LoVo (cell line): Measurements from ENCODE around the gene TBC1D22A.
A peak's percentile ranks its signal among the peaks of the same experiment; 100 is the strongest.

Experiments
- DNase-seq: peaks from one replicate; pipeline ENCODE4 v3.0.0-alpha.2; 2016; ENCODE audit warnings: low spot score

TBC1D22A gene

DNA sequence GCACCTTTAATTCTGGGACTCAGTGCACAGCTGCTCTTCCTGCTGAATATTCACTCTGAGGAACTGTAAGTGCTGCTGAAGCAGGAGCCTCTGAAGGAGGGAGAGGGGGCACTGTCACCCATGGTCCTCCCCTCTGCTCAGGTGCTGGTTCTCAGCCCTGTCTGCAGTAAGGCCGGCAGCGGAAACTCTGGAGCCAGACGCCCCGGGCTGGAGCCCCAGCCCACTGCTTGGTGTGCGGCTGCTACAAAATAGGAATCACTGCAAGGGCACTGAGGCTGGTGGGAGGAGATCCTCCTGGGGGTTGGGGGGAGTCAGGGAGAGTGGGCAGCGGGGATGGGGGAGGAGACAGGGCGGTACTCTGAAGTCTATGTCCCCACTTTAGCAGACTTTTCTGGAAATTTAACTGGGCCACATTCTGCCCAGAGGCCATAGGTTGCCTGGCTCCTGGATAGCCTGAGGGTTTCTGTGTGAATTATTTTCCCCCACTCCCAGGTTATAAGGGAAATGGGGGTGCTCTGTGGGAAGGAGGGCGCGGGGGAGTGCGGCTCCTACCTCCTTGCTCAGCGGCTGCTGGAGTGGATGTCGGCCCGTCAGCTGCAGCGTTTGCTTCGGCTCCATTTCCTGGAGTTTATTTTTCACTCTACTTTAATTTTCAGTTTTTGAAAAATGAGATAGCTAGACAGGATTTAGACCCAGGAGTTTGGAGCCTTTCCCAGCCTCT lies 33.6 kb downstream of the TBC1D22A start:
- DNase-seq = no peak

DNA sequence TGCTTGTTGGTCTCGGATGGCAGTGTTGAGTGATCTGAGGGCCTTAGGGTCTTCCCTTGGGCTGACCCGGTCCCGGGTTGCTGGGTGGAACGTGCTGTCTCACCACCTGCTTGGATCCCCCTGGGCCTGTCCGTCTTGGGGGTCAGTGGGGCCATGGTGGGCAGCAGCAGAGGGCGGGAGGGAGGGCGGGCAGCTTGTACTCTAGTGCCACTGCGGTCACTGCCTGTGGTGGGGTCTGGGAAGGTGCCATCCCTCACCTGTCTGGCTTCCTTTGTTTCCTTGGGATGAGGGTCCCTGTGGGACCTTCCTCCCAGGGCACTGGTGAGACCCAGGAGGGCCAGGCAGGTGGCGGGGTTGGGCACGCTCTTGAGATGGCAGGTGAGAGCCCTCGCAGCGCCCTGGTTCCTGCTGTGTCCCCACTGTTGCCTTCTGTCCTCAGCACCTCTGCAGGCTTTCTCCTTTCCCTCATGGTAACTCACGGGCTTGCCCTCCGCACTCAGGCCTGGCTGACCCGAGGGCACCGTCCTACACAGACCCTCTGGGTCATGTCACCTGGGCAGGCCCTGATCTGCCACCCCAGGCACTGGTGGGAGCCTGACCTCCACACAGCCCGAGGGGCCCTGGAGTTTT lies 34.2 kb downstream of the TBC1D22A start:
- DNase-seq = no peak

DNA sequence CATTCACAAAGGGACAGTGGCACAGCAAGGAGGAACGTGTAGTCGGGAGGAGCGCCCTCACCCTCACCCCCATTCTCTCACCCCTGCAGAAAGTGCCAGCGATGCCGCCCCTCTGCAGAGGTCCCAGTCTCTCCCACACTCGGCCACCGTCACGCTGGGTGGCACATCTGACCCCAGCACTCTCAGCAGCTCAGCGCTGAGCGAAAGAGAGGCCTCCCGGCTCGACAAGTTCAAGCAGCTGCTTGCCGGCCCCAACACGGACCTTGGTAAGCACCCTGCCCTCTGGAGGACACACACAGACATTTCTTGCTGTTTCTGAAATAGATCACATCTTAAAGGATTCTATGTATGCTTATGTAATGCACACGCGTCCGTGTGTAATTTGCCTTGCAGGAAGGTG lies 34.9 kb downstream of the TBC1D22A start:
- no peak for DNase-seq

DNA sequence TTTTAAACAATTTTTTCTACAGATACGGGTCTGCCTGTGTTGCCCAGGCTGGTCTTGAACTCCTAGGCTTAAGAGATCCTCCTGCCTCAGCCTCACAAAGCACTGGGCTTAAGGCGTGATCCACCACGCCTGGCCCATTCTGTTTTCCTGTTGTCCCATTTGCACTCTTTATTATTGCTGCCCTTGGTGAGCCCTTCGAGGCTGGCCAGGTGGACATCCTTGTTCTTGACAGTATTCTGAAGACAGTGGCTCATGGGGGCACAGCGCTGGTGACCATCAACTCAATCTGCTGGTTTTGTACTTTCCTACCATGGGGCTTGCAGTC lies 35.6 kb downstream of the TBC1D22A start:
- no peak for DNase-seq

DNA sequence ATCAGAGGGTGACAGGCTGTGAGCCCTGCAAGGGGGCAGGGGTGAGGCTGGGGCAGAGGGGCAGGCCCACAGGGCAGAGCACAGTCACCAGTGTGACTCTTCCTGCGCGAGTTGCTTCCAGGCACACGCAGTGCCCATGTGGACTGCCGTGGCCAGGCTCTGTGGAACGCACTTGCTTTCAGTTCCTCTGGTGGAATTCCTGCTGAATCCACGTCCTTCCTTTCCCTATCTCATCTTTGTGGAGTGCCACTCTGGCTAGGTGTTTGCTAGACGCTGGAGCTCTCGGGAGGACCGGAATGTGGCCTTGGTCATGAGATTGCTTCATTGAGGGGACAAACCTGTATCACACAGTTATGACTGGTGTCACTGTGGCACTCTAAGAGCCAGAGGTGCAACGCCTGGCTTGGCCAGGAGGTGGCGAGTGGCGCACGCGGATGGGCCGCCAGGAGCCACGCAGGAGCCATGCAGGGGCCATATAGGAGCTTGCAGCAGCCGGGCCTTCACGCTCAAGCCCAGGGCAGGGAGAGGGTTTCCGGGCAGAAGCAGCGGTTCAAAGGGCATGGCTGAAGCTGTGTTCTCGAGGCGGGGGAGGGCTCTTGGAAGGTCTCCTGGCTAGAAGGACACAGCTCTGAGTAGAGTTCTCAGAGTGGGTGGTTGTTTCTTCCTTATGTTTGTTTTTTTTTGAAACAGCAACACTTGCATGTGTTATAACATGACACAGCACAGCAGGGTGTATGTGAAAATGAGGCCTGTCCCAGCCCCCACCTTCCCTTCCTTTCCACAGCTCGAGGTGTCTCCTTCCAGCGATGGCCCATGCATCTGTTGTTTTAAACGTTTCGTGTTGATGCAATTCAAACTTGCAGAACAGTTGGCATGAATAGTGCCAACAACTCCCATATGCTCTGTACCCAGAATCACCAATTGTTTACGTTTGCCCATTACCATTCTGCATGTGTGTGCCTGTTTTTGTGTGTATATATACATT lies 36.2 kb downstream of the TBC1D22A start:
- peak; percentile 48 for DNase-seq

DNA sequence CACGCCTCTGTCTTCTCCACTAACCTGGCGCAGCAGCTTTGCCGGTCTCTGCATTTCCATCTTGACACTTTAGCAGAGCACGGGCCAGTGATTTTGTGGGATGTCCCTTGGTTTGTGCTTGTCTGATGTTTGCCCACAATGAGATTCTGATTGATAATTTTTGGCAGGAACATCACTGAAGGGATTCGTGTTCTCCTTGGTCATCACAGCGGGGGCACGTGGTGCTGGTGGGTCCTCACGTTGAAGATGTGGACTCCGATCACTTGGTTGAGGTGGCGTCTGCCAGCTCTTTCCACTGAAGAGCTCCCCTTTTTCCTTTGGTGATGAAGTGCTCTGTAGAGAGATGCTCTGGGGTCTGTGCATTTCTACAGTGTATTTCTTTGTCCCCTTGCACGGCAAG lies 37.2 kb downstream of the TBC1D22A start:
- DNase-seq = no peak

DNA sequence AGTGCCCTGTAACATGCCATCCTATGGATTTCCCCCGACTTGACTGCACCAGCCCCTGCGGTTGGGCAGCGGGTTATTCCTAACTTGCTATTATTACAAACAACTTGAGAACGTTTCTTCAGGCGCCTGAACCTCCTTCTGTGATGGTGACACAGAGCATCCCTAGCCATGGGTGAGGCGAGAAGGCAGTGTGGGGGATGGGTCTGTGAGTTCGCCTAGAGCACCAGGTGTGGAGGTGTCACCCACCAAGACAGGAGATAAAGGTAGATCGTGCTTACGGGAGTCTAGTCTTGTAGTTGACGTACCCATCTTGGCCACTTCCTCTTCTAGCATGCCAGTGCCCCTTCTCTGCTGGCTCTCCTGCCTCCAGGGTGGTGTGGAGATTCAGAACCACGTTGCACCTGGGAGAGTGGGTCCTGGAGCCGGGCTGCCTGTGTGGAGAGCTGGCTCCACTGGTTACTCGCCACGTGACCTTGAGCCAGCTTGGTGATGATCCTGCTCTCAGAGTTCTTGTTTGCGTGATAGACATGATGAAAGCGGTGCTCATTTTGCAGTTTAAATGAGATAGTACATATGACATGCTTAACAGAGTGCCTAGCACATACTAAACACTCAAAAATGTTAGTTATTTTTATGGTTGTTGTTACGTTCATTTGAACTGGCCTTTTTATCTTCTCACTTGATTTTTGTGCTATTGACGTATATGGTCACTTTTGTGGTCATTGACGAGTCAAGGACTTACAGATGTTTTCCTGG lies 37.8 kb downstream of the TBC1D22A start:
- no peak for DNase-seq

DNA sequence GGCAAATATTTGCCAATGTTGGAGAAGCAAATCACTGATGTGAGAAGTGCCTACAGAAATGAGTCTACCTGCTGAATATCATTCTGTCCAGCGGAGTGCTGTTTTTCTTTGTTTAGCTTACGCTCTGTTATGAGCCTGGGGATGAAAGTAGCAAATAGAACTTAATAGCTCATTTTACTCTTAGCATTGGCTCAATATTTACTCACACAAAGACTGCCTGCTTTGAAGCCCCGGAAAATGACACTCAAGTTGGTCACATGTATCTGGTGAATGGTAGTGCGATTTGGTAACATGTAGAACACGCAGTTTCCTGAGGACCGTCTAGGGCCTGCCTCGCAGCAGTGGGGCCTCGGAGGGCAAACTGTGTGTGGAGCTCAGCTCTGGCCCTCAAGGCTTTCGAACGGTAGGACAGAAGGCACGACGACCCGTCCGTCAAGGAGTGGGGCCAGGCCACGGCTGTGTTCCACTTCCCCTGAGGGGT lies 38.9 kb downstream of the TBC1D22A start:
- no peak for DNase-seq

DNA sequence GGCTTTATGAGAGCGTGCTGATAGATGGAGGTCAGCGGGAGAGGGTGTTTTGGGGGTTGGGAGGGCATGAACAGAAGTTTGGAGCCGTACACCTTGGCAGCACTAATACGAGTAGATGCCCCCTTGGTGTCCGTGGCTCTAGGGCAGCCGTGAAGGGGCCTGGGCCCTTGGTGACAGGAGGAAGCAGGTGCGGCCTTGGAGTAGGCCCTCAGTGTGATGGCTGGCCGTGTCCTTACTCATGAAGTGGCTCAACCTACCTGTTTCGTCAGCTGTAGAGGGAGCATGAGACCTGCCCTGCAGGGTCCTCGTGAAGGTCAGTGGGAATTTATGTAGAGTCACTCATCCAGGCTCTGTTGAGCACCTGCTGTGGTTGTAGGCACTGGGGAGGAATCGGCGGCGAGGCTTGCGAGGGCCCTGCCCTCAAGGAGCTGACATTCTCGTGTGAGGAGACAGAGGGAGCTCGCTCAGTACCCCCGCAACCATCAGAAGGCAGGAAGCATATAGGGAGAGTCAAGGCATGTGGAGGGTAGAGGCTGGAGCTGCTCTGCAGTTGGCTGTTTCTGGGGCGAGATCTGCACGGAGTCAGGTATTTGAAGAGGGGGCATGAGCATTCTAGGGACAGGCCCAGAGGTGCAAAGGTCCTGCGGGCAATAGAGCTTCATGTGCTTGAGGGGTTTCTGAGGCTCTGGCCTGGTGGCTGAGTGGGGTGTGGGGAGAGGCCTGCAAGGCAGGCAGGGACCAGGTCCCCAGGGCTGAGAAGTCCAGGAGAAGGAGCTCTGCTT lies 39.6 kb downstream of the TBC1D22A start:
- no peak for DNase-seq

DNA sequence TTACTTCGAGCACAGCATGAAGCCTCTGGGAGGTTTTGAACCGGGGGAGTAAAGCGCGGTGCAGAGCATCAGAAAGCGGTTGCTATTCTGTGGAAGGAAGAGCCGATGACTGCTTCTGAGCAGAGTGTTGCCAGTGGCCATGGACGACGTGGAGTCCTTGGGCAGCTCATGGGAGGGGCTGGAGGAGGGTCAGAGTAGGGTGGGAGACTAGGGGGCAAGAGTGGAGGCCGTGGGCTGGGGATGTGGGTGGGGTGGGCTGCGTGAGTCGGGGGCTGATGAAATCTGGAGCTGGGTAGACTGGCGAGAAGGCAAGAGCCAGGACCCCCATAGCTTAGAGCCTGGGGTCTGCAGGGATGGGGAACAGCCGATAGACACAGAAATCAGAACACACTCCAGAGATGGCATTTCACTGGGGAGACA lies 40.2 kb downstream of the TBC1D22A start:
- DNase-seq = no peak

DNA sequence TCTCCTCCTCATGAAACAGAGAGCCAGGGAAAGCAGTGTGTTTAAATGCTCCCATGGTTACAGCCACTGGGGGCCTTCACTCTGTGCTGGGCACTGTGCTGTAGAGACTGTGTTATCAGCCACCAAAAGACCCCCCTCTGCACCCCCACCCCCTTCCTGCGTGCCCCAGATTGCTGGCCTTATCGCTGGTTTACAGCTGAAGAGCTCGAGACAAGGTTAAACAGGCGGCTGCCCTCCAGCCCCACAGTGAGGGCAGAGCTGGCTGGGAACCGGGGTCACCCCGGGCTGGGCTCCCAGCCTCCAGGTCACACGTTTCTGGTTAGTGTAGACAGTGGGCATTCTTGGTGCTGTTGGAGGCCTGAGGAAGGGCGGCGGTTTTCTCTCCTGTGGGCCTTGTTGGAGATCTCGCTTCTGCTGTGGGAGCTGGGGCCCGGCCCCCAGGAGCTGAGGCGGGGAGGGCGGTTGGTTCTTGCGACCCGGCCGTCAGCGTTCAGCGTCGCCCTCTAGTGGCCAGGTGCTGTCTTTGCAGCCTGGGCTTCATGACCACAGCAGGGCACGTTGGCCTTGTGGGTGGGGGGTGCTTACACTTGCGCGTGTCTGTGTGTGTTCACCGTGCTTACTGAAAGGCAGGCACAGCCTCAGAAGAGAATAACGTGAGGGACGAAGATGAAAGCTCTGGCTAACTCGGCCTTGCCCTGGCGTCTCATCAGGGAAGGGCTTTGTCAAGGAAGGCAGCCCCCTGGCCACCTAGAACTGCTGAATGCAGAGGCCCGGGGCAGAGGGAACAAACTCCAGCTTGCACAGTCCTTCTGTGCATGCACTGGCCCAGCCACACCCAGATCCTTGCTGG lies 40.8 kb downstream of the TBC1D22A start:
- DNase-seq = peak; percentile 61

DNA sequence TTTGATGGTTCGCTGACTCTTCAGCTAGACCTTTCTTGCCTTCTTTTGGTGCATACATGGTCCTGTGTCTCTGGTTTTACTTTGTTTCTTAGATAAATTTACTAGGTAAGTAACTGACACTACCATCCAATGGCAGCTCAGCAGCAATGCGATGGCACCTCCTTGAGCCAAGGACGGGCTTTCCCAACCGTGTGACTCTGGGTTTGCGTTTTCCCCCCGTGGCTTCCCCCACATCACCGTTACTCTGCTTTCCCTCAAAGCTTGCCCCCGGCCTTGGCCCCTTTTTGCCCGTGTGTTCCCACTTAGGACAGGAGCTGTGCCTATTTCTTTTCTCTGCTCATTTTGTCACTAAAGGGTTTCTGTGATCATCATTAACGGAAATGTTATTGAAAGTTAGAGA lies 41.5 kb downstream of the TBC1D22A start:
- DNase-seq = no peak

DNA sequence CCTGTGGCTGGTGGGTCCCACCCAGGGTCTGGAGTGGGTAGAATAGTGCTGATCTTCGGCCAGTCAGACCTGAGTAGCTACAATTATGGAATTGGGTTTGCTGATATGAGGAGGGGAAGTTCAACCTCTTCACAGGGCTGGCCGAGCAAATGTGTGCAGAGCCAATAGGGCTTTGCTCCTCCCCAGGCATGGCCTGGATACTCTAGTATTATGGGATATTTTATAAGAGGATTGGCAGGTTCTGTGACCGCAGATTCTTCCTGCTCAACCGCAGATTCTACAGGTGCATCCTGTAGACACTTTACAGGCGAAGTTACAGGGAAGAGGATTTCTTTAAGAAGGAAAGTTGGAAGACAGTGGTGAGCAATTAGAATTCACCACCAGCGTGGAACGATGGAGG lies 44.3 kb downstream of the TBC1D22A start:
- DNase-seq = no peak

DNA sequence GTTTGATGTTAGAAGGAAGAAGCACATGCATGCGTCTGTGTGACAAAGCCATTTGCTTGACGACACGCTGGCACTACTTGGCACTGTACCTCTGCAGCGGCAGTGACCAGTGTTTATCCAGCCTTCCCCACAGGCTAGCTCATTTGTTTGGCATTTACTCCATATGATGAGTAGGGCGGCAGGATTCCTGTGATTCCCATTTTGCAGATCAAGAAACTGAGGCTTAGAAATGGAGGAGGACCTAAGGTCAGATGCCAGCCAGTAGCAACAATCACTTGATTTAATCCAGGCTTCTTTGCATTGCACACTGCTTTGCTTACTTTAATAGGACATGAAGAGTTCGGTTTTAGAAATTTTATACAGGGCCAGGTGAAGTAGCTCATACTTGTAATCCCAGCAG lies 45.0 kb downstream of the TBC1D22A start:
- no peak for DNase-seq

DNA sequence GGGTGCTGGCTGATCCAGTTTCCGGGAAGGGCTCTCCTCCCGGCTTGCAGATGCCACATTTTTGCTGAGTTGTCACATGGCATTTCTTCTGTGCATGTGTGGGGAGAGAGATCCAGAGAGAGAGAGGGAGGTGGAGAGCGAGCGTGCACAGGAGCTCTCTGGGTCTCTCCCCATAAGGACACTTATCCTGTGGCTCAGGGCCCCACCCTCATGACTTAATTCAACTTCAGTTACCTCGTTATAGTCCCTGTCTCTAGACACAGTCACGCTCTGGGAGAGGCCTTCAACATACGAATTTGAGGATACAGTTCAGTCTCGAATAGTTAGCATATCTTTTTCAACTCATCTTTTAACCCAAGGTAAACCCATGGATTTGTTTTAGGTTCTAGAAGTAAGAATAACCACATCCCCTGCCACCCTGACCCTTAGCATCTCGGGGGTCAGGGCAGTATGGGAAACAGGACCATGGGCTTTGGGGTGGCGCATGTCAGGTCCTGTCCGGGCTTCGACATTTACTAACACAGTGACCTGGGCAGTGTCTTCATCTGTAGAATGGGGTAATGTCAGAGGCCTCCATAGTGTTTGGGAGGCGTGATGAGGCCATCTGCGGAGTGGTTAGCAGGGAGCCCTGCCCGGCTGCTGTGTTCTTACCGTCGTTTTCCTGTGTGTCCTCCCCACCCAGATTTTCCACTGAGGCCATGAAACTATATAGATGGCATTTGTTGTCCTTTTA lies 46.9 kb downstream of the TBC1D22A start:
- no peak for DNase-seq

DNA sequence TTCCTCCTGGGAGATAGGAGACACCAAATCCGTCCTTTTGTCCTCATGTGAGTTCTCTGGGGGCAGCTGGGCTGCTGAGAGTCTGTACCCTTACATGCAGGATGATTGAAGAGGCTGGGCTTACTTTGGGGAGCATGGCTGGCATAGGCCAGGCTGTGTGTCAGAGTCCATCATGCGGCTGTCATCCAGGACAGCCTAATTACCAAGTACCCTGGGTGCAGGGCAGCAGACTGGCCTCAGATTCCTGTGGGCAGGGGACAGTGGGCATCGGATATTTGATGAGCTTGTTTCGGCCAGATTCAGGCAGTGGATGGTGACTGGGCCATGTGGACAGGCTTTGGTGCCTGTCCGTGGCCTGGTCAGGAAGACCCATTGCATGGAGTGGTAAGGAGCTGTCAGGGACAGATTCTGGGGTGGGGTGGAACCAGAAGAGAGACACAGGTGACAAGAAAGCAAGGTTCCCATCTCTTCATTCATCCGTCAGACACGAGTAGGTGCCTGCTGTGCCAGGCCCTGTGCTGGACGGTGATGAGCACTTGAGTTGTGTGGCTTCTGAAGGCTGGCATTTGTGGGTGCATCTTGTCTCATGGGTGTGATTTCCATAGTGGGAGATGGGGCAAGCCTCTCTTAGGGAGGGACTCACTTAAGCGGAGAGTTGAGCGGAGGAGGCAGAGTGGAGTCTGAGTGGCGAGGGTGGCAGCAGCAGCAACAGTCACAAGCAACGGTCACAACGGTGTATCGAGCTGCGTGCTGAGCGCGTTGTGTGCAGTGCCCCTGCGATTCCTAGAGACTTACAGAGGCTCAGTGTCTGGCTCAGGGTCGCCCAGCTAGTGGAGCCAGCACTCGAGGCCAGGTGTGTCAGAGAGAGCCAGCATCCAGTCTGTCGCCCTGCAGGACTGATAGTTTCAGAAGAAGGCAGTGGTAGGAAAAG lies 48.7 kb downstream of the TBC1D22A start:
- DNase-seq = no peak

DNA sequence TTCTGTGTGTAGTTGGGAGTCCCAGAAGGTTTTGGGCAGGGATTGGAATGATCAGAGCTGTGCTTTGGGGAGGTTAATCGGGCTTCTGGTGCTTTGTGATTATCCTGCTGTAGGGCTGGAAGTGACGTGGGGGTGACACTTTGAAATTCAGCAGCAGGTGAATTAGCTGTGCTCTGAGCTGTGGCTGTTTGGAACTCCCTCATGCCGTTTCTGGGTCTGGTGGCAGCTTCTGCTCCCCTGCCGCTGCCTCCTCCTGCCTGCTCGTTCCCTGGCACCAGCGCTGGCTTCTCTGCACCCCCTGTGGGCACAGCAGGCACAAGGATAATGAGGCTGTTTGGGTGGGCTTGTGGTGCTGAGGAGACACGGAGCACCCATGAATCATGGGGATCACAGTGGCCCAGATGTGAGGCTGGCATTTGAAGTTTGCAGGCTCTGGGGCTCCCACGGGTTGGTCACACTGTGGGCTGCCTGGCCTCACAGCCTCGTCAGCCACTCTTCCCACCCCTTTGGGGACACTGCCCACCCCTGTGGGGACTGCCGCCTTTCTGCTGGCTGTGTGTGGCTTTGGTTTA lies 49.7 kb downstream of the TBC1D22A start:
- no peak for DNase-seq

DNA sequence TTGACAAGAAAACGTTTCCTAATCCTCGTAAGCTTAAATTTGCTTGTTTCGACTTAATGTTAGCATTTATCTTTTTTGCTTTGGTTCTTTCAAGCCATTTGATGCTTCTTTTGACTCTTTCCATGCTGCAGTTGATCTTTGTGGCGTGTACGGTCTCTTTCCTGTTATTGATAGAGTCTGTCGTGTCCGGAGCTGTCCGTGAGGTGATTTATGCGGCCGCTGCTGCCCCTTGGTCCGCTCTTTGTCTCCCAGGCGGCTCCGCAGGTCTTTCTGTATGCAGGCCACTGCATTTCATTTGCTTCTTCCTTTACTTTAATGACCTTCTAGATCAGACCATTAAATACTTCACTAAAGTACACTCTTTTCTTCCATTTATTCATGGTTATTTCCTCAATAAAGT lies 50.3 kb downstream of the TBC1D22A start:
- DNase-seq = no peak
